HG03521 (cell line): ENCODE measurements around the gene CDC37L1.

Experiments
- ATAC-seq: cut with Tn5 transposase; IDR thresholded peaks from one replicate; pipeline ENCODE4 v1.9.1; 2021; ENCODE audit warnings: mild to moderate bottlenecking, moderate library complexity; ENCODE audit not compliant: unreplicated experiment

CDC37L1 gene

DNA sequence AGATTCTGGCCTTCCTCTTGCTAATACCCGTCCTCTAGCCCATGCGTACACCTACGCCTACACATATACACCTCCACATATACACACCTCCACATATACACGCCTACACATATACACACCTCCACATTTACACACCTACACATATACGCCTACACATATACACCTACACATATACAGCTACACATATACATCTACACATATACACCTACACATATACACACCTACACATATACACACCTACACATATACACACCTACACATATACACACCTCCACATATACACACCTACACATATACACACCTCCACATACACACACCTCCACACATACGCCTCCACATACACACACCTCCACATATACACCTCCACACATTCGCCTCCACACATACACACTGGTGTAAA is 34.5 kb downstream of the CDC37L1 start:
- no peak for ATAC-seq

GRCh38 chr9:4714266-4715016 is 35.1 kb downstream of the CDC37L1 start:
- no peak for ATAC-seq

- ATAC-seq = no peak
Measured at GRCh38 chr9:4716163-4716562, 36.8 kb downstream of the CDC37L1 start.

GRCh38 chr9:4717815-4718214 is 38.4 kb downstream of the CDC37L1 start:
- no peak for ATAC-seq

GRCh38 chr9:4718911-4719310 is 39.5 kb downstream of the CDC37L1 start:
- ATAC-seq = no peak

- no peak for ATAC-seq
Measured at GRCh38 chr9:4721736-4722135, 42.4 kb downstream of the CDC37L1 start.

GRCh38 chr9:4725706-4726442 is 46.5 kb downstream of the CDC37L1 start:
- ATAC-seq = no peak

DNA sequence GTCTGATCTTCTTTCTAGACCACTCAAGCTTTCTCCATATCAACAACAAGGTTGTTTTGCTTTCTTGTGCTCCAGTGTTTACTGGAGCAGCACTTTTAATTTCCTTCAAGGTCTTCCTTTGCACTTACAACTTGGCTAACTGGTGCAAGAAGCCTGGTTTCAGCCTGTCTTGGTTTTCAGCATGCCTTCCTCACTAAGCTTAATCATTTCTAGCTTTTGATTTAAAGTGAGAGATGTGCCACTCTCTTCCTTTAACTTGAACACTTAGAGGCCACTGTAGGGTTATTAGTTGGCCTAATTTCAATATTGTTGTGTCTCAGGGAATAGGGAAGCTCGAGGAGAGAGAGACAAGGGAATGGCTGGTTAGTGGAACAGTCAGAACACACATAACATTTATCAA is 48.2 kb downstream of the CDC37L1 start:
- ATAC-seq = no peak

- no peak for ATAC-seq
Measured at GRCh38 chr9:4732890-4733289, 53.5 kb downstream of the CDC37L1 start.

DNA sequence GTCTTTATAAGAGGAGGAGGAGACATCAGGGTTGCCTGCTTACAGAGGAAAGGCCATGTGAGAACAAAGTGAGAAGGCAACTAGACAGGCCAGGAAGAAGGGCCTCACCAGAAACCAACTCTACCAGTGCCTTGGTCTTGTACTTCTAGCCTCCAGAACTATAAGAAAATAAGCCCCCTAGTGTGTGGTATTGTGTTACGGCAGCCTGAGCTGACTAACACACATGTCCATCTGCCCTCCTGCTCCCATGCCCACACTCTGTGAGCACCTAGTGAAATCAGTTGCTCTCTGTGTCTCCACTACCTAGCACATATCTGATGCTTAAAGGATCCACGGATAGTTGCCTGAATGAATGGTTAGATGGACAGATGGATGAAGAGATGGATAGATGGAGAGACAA is 54.8 kb downstream of the CDC37L1 start:
- no peak for ATAC-seq

DNA sequence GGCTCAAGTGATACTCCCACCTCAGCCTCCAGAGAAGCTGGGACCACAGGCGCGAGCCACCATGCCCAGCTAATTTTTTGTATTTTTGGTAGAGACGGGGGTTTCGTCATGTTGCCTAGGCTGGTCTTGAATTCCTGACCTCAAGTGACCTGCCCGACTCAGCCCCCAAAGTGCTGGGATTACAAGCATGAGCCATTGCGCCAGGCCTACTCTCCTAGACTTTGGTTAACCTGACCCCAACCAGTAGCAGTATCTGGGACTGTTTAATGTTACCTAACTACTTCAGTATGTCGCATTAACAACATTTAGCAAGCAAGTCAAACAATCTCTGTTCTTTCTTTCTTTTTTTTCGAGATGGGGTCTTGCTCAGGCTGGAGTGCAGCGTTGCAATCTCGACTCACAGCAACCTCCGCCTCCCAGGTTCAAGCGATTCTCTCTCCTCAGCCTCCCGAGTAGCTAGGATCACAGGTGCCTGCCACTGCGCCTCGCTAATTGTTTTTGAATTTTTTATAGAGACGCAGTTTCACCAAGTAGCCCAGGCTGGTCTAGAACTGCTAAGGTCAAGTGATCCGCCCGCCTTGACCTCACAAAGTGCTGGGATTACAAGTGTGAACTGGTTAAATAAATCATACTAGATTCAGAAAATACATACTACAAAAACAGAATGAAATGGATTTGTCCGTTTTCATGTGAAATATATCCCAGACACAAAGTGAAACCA is 59.7 kb downstream of the CDC37L1 start:
- ATAC-seq = no peak

GRCh38 chr9:4739587-4740387 is 60.4 kb downstream of the CDC37L1 start:
- ATAC-seq = no peak

DNA sequence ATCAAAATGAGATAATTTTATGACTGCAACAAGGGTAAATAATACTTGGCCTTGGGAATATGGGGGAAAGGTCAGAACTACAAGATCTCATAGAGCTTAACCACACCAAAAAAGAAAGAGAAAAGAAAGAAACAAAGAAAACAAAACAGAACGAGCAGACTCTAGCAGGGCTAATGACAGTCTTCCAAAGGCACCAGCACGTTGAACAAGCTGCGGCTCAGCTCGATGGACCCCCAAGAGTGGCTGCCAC is 60.9 kb downstream of the CDC37L1 start:
- no peak for ATAC-seq

DNA sequence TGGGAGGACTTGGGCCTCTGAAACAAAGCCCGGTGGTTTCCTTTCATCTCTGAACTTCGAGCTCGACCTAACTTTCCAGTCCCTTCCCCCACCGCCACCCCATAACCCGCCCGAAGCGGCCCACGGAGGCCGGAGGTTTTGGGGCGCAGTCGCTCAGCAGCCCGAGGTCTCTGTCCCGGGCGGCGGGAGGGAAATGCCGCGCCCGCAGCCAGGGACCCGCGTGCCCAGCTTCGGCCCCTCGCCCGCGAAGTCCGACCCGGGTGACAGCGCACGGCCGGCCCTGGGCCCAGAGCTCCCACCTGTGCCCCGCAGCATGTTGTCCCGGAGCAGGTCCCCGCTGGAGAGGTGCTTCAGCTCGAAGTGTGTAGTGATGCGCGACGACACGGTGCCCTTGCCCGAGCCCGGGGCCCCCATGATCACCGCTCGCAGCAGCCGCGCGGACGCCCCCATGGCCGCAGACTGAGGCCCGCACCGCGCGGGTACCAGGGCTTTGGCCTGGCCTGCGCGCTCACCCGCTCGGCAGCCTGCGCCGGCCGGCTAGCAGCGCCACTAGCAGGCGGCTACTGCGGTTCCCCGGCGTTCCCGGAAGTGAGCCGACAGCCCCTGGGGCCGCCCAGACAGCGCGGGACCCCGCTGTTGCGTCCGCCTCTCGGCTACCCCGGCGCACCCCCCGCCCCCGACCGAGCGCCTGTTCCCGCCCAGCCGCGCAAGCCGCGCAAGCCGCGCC is 61.4 kb downstream of the CDC37L1 start, which contains the start of gene AK3:
Gene AK3 (minus strand): TSS at position 565 of the 727 bp plus-strand sequence. CDS start 115 bp downstream, at position 450.
- peak; percentile 85 for ATAC-seq

DNA sequence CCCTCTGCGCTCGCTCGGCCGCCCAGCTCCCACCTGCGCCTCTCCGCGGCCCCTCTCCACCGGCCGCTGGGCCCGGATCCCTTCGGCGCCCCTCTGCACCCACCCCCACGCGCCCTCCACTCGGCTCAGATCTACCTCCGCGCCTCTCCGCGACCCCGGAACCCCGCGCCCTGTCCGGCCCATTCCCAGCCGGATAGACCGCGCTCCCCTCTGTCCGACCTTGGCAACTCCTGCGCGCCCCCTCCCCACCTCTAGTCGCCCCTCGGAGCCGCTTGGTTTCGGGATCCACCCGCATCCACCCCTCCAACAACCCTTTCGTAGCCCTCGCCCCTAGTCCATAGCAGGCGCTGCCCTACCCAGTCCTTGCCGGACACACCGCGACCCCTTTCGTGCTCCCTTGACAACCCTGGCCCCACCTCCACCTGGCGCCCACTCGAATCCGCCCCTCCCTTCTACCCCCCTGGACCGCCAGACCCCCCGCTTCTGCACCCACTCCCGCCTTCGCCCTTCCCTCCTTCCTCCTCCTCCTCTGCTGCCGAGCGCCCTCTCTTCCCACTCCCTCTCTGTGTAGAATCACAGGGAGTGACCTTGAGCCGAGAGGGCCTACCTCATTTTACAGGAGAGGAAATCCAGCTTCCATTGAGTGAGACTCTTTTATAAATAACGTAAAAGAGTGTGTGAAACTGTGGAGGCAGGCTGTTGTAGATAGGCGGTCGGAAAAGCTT is 62.2 kb downstream of the CDC37L1 start:
- ATAC-seq = peak; percentile 1

DNA sequence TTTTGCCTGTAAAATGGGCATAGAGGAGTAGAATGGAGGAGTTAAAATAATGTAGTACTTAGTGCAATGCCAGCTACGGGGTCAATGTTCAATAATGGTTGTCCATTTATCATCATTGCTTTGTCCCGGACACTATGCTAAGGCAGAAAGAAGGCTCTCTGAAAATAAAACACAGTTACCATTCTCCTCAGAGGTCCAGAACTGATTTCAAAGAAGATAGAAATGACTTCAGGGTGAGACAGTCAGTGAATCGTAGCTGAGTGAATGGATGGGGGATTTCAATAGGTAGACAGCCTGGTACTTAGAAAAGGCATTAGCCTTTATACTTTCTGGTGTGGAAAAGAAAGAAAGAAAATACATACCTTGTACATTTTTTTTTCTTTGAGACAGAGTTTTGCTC is 62.9 kb downstream of the CDC37L1 start:
- no peak for ATAC-seq

DNA sequence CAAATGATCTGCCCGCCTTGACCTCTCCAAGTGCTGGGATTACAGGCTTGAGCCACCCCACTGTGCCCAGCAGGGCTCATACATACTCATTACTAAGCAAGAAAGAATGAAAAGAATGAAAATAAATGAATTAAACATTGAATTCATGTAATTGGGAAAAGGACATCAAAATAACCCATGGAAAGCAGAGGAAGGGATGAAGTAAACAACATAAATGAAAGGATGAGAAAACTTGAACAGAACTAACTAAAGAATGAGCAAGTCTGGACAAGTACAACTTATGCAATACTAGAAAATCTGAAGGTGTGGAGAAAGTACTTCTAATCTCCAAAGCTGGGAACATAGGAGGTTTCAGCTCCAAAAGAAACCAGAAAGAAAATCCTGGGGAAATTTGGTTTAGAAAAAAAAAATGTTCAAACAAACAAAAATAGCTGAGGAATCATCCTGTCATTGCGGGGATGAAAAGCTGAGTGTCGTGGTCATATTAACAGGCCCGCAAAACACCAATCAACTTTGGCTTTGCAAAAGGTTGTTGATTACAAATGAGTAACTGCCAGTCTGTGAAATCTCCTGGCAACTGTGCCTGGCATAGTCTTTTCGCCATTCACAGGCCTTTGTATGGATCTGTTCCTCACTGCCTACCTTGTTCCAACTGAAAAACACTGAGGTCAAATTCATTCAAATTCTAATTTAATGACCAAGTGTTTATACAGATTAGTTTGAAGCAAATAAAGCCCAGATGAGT is 63.9 kb downstream of the CDC37L1 start:
- no peak for ATAC-seq

GRCh38 chr9:4746278-4747030 is 67.1 kb downstream of the CDC37L1 start:
- no peak for ATAC-seq
